Measurements from ENCODE around the gene GPR31. TPM values are rescaled to one million over a fixed set of nuclear protein-coding genes. Genes with fewer than 3 reads are reported as not detected.
"Not testable (repeated sequence)": the region's sequence is repeated elsewhere in the genome, so short reads cannot be mapped to it uniquely, and the experiment has no call there.

The GPR31 gene
- total RNA-seq (under 1 TPM in 1 of 7 donors, not detected in 6; 0.34 TPM), polyA plus RNA-seq (not detected)
- long read RNA-seq, donor 1 = 0 reads
- long read RNA-seq, donor 2 = 0 reads
- long read RNA-seq, donor 3, partial matches to known transcripts = 0 of 1 reads
- long read RNA-seq, donor 3, other reads (novel, unspliced or antisense) = 0 of 1 reads

GRCh38 chr6:167157863-167158262, at the start of gene GPR31:
GPR31 (minus strand) TSS chr6:167157980; CDS start chr6:167157831, 149 bp downstream.
- intact Hi-C loops (cut with DNase I) = no loop called here
- no peaks in the 10 kb centered on the region for H3K9me3 ChIP-seq
- TF ChIP-seq EP300 (IDR thresholded peaks at IDR 0.05) (no peak), CTCF (IDR thresholded peaks at IDR 0.05) (no peak), POLR2A (IDR thresholded peaks at IDR 0.05) (no peak)
- no peaks in the 10 kb centered on the region for H3K27me3 ChIP-seq
- DNase-seq = no peak
- H3K4me3 ChIP-seq = no peak within 1 kb of the TSS
- H3K36me3 ChIP-seq = no peaks in the 10 kb centered on the region
- no peak within 1 kb of the TSS for H3K27ac ChIP-seq
- 83 to 89% (median 88%) methylated on average over 4 of the region's 4 CpGs for WGBS, 3 donors
- no peaks in the 10 kb centered on the region for H3K4me1 ChIP-seq (ENCODE audit: insufficient read depth)

- Histone ChIP-seq H3K27ac (no peak overlapping the region), H3K27me3 (no peaks in the 10 kb centered on the region), H3K4me1 (ENCODE audit: insufficient read depth) (no peaks in the 10 kb centered on the region), H3K4me3 (no peak overlapping the region), H3K36me3 (no peaks in the 10 kb centered on the region), H3K9me3 (no peaks in the 10 kb centered on the region)
- 78 to 83% (median 80%) methylated on average over 7 of the region's 7 CpGs for WGBS, 3 donors
- no peak for DNase-seq
- intact Hi-C loops (cut with DNase I) = no loop called here
- TF ChIP-seq POLR2A (IDR thresholded peaks at IDR 0.05) (no peak), CTCF (IDR thresholded peaks at IDR 0.05) (no peak), EP300 (IDR thresholded peaks at IDR 0.05) (no peak)
Observed at GRCh38 chr6:167207527-167207926, 49.7 kb upstream of the GPR31 start.

GRCh38 chr6:167205316-167205715, 47.5 kb upstream of the GPR31 start:
- H3K4me3 ChIP-seq; H3K36me3 ChIP-seq; DNase-seq; H3K4me1 ChIP-seq (ENCODE audit: insufficient read depth); H3K27ac ChIP-seq; H3K27me3 ChIP-seq; H3K9me3 ChIP-seq; intact Hi-C loops (cut with DNase I): not testable (repeated sequence)
- WGBS, 3 donors = 90 to 91% (median 90%) methylated on average over 10 to 11 of the region's 11 CpGs

GRCh38 chr6:167204059-167204348, 46.2 kb upstream of the GPR31 start:
- intact Hi-C loops (cut with DNase I); H3K4me3 ChIP-seq; DNase-seq; H3K4me1 ChIP-seq (ENCODE audit: insufficient read depth); H3K27me3 ChIP-seq; H3K9me3 ChIP-seq; H3K36me3 ChIP-seq; H3K27ac ChIP-seq: not testable (repeated sequence)
- WGBS, 3 donors = 60 to 87% (median 85%) methylated on average over 1 to 10 of the region's 10 CpGs

GRCh38 chr6:167203261-167204058, 45.7 kb upstream of the GPR31 start:
- DNase-seq; H3K27me3 ChIP-seq; intact Hi-C loops (cut with DNase I); H3K9me3 ChIP-seq; H3K4me1 ChIP-seq (ENCODE audit: insufficient read depth); H3K36me3 ChIP-seq; H3K4me3 ChIP-seq; H3K27ac ChIP-seq: not testable (repeated sequence)
- 83 to 85% (median 85%) methylated on average over 28 to 29 of the region's 29 CpGs for WGBS, 3 donors

- H3K36me3 ChIP-seq; H3K9me3 ChIP-seq; DNase-seq; H3K27ac ChIP-seq; H3K4me1 ChIP-seq (ENCODE audit: insufficient read depth); H3K27me3 ChIP-seq; intact Hi-C loops (cut with DNase I); H3K4me3 ChIP-seq: not testable (repeated sequence)
- WGBS, 3 donors = 66 to 69% (median 68%) methylated on average over 8 of the region's 8 CpGs
Observed at GRCh38 chr6:167202613-167203012, 44.8 kb upstream of the GPR31 start.
